ENCODE data around the gene TTLL8. TPM values are rescaled to one million over a fixed set of nuclear protein-coding genes. Genes with fewer than 3 reads are reported as not detected.

The TTLL8 gene
- total RNA-seq: not detected in 2 replicates

DNA sequence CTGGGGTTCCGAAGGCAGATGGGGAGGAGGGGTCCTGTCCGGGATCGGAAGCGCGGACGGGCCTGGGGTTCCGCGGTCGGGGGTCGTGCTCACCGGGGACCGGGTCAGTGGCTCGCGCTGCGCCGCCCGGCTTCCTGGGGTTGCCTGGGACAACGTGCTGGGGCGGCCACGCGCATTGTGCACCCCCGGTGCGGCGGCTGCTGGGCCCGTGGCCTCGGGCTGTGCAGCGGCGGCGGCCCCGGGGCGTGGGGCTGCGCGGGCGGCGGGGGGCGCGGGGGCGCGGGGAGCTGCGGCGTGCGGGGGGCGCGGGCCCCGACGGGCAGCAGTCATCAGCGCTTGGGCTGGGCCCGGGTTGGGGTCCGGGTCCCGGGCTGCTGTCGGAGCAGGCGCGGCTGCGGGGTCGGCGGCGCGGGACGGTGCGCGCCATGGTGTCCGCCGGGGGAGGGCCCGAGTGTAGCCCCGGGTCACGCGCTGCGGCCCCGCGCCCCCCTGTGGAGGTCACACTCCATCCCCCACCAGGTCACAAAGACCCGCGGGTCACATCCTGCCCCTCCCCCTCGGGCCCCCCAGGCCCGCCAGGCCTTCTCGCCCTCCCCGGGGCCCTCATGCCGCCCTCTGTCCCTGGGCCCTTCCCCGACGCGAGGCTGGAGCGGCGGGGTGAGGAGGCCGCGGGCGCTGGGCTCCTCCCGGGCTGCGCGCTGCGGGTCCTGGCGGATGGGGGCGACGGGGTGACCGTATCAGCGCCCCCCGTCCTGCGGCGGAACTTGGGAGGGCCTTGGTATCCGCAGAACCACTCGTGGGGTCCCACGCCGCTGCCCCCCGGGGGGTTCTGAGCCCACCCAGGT is at the start of gene TTLL8:
TSS of gene TTLL8 (minus strand) at position 238 of the 845 bp plus-strand sequence.

DNA sequence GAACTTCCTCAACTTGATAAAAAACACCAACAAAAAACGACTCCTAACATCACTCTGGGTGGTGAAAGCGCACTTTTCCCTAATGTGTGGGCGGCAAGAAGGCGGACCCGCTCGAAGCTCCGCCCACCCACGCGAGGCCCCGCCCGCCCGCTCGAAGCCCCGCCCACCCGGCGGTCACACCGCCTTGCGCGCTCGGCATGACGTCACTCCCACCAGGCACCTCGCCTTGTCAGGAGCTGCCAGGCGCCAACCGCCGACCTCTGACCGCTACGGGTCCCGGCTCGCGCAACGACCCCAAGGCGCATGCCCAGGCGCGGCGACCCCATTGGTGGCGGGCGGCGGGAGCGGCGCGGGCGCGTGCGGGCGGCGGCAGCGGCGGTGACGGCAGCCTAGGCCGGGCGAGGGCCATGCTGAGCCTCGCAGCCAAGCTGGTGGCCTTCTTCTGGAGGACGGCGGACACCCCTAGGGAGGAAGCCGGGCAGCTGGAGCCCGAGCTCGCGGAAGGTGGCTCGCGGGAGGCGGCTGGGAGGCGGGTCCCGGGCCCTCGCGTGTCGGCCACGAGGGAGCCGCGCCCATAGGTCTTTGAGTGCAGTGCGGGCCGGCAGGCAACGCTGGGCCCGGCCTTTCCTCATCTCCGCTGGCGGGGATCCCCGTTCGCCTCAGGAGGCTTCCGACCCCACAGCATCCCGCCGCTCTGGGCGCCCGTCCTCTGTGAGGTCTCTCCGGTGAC is 31.7 kb upstream of the TTLL8 start, which contains the start of gene MOV10L1:
TSS of gene MOV10L1 (plus strand) at position 325 of the 730 bp plus-strand sequence. CDS start at position 408, 83 bp downstream.

DNA sequence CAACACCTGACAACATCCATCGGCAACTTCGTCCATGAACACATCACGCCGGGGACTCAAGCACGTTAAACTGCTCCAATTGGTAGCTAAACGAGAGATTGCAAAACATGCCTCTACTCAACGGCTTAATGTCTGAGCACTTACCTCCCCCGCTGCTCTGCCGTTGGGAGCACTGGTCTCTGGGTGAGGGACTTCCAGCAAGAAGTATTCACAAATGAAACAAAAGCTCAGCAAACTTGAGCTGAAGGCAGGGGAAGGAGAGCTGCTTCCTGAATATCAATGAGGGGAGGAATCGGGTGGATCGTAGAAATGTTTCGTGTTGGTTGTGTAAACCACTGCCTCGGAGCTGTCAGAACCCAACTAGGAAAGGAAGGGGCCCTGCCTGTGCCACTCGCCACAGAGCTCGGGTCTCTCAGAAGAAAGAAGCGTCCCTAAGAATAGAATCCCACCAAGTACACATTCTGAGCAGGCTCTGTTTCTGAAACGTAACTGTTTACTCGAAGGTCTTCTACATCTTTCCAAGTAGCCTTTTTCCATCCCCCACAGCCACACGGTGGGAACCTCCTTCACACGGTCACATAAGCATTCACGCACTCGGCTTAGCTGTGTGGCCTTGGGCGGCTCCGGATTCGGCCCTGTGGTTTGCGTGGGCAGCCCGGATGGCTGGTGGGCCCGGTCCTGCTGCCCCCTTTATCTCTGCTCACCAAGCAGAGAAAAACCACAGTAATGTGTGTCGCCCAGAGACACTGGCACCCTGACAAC is 27.3 kb upstream of the TTLL8 start, which contains the start of gene MLC1:
TSS of gene MLC1 (minus strand) at position 216 of the 762 bp plus-strand sequence. CDS start 524 bp downstream, outside the sequence.

DNA sequence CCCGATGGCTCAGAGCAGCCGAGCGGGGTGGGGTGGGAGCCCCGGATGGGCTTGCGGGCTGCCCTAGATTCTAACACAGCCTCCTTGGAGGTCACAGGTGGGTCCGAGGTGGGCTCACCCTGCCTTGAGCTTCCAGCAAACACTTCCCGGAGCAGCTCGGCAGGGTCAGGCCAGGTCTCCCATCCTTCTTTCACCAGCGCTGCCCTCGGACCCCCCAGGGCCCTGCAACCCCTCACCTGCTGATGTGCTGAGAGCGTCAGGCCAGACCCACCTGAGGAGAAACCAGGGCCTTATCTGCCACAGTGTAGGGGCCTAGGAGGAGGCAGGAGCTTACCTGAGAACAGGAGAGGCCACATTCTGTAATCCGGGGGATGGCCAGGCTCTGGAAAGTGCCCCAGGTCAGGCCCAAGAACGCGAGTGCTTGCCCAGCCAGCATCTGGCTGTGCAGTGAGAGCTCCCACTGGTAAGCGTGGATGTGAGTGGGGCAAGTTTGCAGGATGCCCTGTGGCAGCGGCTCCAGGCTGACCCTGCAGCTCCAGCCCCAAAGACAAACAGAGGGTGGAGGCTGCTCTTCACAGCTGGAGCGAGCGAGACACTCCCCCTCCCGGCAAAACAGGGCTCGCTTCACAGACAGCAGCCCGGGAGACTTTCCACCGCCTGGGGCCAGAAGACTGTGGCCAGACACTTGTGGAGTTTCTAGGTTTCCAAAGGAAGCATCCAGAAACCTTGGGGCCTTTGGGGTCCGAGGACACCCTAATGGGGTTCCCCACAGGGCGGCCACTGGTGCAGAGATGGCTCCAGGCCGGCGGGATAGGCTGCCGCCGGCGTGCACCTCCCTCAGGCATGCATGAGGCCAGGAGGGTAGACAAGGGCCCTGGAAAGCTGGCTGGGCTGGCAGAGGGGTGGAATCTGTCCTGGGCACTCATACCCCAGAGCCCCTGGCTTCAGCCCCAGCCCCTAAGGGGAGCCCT is 45.6 kb downstream of the TTLL8 start, which contains the start of gene IL17REL:
TSS of gene IL17REL (minus strand) at position 555 of the 971 bp plus-strand sequence. CDS start at position 436, 119 bp downstream.

Other genes with a start within 250 kb of the TTLL8 start
- gene BRD1, start 230.4 kb downstream of the TTLL8 start, total RNA-seq: 20.8 and 26.5 TPM in 2 replicates
- 7.1 and 9.0 TPM in 2 replicates for gene ZBED4, start 204.5 kb downstream of the TTLL8 start, total RNA-seq
- gene ALG12, start 139.9 kb downstream of the TTLL8 start, total RNA-seq: 14.9 and 20.5 TPM in 2 replicates
- 55.3 and 57.2 TPM in 2 replicates for gene CRELD2, start 139.7 kb downstream of the TTLL8 start, total RNA-seq
- gene PIM3, start 97.5 kb downstream of the TTLL8 start, total RNA-seq: 24.8 and 26.5 TPM in 2 replicates
- gene IL17REL, start 45.5 kb downstream of the TTLL8 start, total RNA-seq: not detected in 2 replicates
- gene MLC1, start 27.1 kb upstream of the TTLL8 start, total RNA-seq: 0.54 and 0.87 TPM in 2 replicates
- 0.39 and 0.56 TPM in 2 replicates for gene MOV10L1, start 31.7 kb upstream of the TTLL8 start, total RNA-seq
- 2.6 and 2.7 TPM in 2 replicates for gene PANX2, start 112.4 kb upstream of the TTLL8 start, total RNA-seq
- 19.4 and 22.1 TPM in 2 replicates for gene TRABD, start 127.6 kb upstream of the TTLL8 start, total RNA-seq
- 18.1 and 21.4 TPM in 2 replicates for gene SELENOO, start 142.7 kb upstream of the TTLL8 start, total RNA-seq
- gene TUBGCP6, start 186.7 kb upstream of the TTLL8 start, total RNA-seq: 16.3 and 17.3 TPM in 2 replicates
- gene HDAC10, start 193.0 kb upstream of the TTLL8 start, total RNA-seq: 29.0 and 29.2 TPM in 2 replicates
- gene MAPK12, start 203.4 kb upstream of the TTLL8 start, total RNA-seq: 24.5 and 31.3 TPM in 2 replicates
- 8.3 and 12.4 TPM in 2 replicates for gene MAPK11, start 212.1 kb upstream of the TTLL8 start, total RNA-seq
- gene PLXNB2, start 249.3 kb upstream of the TTLL8 start, total RNA-seq: 211 and 212 TPM in 2 replicates

All from cardiac ventricle fibroblast (primary cell).